ENCODE results near the gene LHX6.

The LHX6 gene

DNA sequence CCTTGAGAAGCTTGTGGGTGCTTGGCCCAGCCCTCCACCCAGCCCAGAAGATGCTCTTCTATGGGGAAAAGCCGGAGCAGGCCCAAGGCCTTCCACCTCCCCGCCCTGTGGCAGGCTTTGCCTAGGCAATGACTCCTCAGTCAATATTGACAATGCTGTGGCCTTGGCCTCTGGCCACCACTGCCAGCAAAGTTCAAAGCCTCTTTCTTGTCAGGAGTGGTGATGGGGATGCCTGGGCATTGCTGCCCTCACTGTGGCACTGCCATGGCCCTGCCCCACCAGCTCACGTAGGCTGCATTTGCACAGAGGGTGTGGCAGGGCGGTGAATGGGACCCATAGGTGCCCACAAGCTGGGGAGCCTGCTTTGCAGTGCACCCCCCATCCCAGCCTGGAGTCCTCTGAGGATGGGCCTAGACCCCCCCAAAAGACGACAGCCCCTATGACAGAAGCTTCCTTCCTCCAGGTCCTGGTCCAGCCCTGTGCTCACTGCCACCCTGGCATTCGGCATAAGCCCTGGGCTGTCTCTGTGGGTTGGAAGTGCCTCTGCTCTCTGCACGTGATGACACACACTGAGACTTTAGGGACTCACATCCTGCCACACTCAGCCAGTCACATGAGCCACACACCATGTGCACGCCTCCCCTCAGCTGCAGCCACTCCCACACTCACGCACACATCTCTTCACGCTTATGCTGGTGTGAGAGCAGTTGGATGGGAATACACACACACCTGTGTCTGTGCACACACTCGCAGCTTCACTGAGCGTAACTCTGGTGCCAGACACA lies 38.0 kb downstream of the LHX6 start:
- DNase-seq (ENCODE audit: low spot score): no peak
- TF ChIP-seq, protein P1, sequence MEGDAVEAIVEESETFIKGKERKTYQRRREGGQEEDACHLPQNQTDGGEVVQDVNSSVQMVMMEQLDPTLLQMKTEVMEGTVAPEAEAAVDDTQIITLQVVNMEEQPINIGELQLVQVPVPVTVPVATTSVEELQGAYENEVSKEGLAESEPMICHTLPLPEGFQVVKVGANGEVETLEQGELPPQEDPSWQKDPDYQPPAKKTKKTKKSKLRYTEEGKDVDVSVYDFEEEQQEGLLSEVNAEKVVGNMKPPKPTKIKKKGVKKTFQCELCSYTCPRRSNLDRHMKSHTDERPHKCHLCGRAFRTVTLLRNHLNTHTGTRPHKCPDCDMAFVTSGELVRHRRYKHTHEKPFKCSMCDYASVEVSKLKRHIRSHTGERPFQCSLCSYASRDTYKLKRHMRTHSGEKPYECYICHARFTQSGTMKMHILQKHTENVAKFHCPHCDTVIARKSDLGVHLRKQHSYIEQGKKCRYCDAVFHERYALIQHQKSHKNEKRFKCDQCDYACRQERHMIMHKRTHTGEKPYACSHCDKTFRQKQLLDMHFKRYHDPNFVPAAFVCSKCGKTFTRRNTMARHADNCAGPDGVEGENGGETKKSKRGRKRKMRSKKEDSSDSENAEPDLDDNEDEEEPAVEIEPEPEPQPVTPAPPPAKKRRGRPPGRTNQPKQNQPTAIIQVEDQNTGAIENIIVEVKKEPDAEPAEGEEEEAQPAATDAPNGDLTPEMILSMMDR (IDR thresholded peaks at IDR 0.05; ENCODE audit: extremely low read depth, missing control alignments): no peak

- DNase-seq (ENCODE audit: low spot score): no peak
- TF ChIP-seq, protein P1 (IDR thresholded peaks at IDR 0.05; ENCODE audit: extremely low read depth, missing control alignments): no peak
Measured at GRCh38 chr9:122188369-122188768, 40.4 kb downstream of the LHX6 start.

DNA sequence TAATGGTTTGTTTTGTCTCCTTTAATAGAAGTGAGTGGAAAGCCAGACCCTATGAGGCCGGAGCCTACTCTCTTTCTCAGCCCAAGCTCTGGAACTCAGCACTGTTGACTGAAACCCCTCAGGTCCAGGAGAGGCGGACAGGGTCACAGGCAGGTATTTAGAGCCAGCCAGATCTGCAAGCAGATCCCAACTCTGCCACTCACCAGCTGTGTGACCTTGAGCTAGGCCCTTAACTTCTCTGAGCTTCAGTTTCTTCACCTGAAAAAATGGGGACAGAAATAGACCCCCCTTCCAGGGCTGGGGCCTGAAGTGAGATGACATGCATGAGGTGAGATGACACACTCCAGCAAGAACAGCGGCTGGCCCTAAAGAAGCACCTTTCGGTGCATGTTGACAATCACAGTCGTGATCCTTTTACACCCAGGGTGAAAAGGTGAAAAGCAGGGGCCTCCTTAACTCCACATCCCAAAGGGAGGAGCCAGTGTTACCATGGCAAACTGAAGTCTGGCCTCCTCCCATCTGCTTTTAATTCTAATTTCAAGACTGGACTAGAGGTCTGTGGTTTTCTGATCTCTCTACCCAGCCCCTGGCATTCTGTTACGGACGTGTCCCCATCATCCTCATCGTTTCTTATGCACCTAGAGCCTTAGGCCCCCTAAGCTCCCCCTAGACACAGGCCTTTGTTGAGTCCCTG lies 41.8 kb downstream of the LHX6 start:
- no peak for DNase-seq (ENCODE audit: low spot score)
- TF ChIP-seq, protein P1 (IDR thresholded peaks at IDR 0.05; ENCODE audit: extremely low read depth, missing control alignments): no peak

DNA sequence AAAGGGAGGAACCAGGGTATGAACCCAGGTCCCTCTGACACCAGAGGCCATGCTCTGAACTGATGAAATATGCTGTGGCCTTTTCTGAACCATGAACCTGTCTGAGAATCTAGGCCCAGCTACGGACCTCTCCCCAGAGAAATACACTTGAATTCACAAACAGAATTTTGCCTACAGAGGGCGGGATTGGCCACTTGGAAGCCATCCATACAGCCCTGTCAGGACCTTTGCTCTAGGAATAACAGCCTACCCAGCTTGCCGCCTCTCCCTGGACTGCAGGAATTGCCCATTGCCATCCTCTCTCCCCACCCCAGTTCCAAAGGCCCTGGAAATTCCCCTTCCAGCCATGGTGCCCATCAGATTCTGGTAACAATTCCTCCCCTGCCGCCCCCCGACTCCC lies 42.5 kb downstream of the LHX6 start:
- TF ChIP-seq, protein P1 (IDR thresholded peaks at IDR 0.05; ENCODE audit: extremely low read depth, missing control alignments): no peak
- DNase-seq (ENCODE audit: low spot score): no peak

DNA sequence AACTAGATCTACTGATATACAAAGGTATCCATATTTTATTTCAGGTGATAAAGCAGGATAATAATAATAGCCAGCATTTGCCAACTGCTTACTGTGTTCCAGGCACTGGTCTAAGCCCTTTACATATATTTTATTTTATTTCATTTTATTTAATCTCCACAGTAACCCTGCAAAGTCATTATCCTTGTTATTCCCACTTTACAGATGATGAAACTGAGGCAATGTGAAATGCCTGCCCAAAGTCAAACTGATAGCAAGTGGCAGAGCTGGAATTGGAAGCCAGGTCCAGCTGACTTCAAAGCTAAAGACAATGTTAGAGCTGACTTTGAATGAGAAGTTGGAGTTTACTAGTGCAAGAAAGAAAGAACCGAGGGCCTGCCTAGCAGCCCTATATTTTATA lies 44.2 kb downstream of the LHX6 start:
- TF ChIP-seq, protein P1 (IDR thresholded peaks at IDR 0.05; ENCODE audit: extremely low read depth, missing control alignments): no peak
- DNase-seq (ENCODE audit: low spot score): no peak

- TF ChIP-seq, protein P1 (IDR thresholded peaks at IDR 0.05; ENCODE audit: extremely low read depth, missing control alignments): no peak
- DNase-seq (ENCODE audit: low spot score): no peak
Measured at GRCh38 chr9:122183501-122183900, 45.3 kb downstream of the LHX6 start.

GRCh38 chr9:122180633-122181032 lies 48.1 kb downstream of the LHX6 start:
- TF ChIP-seq, protein P1 (IDR thresholded peaks at IDR 0.05; ENCODE audit: extremely low read depth, missing control alignments): no peak
- no peak for DNase-seq (ENCODE audit: low spot score)
